GM19455 (cell line): Measurements from ENCODE around the gene HOXC9.
A peak's percentile ranks its signal among the peaks of the same experiment; 100 is the strongest.

ENCODE experiments used
- ATAC-seq: cut with Tn5 transposase; IDR thresholded peaks from one replicate; pipeline ENCODE4 v1.9.1; 2021; ENCODE audit not compliant: unreplicated experiment

HOXC9 gene

GRCh38 chr12:54011665-54012532 is 11.9 kb downstream of the HOXC9 start:
- ATAC-seq = no peak

GRCh38 chr12:54012631-54013409 is 12.9 kb downstream of the HOXC9 start:
- no peak for ATAC-seq

GRCh38 chr12:54014377-54015017 is 14.5 kb downstream of the HOXC9 start:
- ATAC-seq = no peak

GRCh38 chr12:54015018-54015931 is 15.3 kb downstream of the HOXC9 start:
- ATAC-seq = no peak

GRCh38 chr12:54016051-54016450 is 16.1 kb downstream of the HOXC9 start:
- no peak for ATAC-seq

- no peak for ATAC-seq
Observed at GRCh38 chr12:54016478-54016964, 16.6 kb downstream of the HOXC9 start.

- peak; percentile 44 for ATAC-seq
Observed at GRCh38 chr12:54017027-54017788, 17.2 kb downstream of the HOXC9 start.

- ATAC-seq = peak; percentile 83
Observed at GRCh38 chr12:54017878-54018467, 18.0 kb downstream of the HOXC9 start.

- ATAC-seq = no peak
Observed at GRCh38 chr12:54018468-54018984, 18.6 kb downstream of the HOXC9 start.

GRCh38 chr12:54019091-54019811 is 19.3 kb downstream of the HOXC9 start:
- no peak for ATAC-seq

GRCh38 chr12:54019924-54020590 is 20.1 kb downstream of the HOXC9 start:
- ATAC-seq = no peak

GRCh38 chr12:54020591-54021405 is 20.8 kb downstream of the HOXC9 start:
- ATAC-seq = no peak

GRCh38 chr12:54021432-54022013 is 21.6 kb downstream of the HOXC9 start:
- ATAC-seq = no peak

GRCh38 chr12:54022960-54023884 is 23.3 kb downstream of the HOXC9 start:
- no peak for ATAC-seq

GRCh38 chr12:54024127-54024526 is 24.2 kb downstream of the HOXC9 start:
- no peak for ATAC-seq
